Suppressor macrophage (primary cell): ENCODE data around the gene ADARB2.
"Not testable (repeated sequence)": the region's sequence is repeated elsewhere in the genome, so short reads cannot be mapped to it uniquely, and the experiment has no call there.

Source experiments
- DNase-seq, 4 experiments: peaks; one replicate each; pipeline ENCODE4 v3.0.0-alpha.2; 2020 to 2022

ADARB2 gene

DNA sequence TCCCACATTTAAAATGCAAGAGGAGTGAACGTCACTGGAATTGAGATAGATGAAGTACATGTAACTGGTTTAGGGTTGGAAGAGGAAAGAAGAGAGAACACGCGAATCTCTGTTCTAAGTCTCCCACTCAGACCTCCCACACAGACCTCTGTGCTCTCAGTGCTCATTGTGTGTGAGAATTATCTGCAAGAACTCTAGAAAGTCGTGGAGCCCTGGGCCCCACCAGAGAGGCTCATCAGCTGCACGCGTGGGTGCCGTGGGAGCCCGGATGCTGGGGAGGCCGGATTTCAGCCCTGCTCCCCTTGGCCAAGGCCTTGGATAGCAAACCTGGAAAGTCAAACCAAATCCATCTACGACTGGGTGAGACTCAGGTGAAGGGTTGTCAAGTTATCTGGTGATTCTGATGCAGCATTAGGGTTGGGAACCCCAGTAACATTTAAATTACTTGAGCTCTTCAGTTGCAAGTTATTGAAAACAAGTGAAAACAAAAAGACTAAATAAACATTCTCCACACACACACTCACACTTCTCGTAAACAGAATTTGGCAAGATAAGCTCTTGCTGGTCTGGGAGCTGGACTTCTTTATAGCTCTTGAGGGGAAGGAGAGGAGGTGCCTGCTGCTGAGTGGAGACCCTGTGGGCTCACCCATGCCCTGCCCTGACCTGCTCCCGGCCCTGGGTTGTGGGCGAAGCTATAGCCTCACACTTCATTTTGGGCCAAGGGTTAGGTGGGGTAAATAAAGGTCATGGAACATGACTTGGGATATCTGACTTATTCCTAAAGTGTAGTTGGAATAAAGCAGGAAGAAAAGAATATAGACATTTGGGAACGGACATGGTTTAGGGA is 250.3 kb downstream of the ADARB2 start:
- DNase-seq = no peak

DNA sequence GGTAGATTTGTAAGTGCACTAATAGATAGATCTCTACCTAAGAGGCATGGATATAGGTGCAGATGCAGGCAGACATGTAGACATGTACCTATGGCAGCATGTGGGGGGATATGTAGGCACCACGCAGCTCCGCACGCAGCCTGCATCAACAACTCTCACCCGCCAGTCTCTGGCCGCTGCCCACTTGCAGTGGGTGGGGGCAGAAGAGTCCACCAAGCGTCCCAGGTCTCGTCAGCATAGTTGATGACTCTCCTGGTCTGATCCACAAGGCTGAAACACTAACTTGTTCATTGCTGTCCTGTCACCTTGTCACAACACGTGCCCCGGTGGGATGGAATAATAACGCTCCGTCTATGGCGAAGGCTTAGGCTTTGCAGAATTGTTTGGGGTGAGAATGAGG is 252.0 kb downstream of the ADARB2 start:
- no peak for DNase-seq

DNA sequence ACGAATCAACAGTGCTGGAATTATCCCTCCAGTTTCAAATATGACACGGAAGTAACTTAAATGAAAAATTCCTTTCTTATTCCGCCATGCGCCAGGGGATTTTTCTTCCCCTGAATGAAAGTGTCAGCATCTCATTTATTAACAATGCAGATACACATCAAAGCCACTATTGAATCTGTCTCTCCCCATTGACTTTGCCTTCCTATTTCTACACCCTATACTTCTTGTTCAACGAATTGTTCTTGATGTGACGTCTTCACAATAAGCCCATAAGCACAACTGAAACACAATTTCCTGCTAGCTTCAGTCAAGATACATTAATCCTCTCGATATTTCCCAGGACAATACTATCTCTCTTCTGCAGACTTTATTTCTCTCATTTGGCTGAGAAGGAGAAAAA is 253.5 kb downstream of the ADARB2 start:
- DNase-seq = no peak

DNA sequence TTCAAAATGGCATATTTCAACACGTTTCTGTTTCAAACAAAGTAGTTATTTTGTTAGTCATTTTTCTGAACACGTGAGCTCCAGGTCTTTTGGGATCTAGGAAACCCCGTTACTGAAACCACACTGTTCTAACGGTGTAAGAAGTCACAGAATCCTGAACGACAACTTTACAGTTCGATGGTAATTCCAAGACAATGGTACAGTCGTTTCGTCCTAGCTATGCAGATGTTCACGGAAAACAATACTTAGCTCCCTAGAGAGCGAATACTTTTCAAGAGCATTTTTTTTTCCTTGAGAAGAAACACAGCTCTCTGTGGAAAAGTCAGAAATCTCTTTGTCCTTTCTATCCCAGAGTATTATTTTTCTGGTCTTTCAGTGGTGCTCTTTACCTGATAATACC is 254.1 kb downstream of the ADARB2 start:
- no peak for DNase-seq

DNA sequence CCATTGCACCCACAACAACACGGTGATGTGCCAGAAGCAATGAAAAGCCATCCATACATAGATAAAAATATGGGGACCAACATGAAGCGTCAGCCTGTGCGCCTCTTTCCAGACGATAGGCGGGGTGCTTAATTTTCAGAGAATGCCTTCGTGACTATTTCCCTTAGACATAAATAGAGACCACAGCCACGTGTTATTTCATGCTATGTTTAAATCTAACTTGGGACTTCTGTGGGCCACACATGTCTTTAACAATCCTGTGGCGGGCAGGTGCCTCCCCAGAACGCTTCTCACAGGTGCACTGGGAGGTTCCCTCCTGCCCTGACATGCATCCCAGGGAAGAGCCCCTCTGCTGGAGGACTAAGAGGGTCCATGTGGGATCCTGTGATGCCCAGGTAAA is 259.7 kb downstream of the ADARB2 start:
- no peak for DNase-seq

DNA sequence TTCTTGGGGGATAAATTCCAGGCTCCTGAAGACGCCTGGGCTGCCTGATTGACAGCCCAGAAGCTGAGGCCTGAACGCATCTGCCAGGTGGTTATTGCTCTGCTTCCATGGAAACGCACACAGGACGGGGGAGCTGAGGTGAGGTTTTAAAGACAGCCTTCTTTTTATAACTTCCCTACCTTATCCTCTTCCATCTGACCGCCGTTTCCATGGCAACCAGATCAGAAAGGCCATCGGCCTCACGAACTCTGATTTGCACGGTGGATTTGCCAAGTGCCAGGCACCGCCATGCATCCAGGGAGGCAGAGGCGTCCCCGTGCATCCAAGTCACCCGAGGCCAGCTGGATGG is 260.9 kb downstream of the ADARB2 start:
- no peak for DNase-seq

DNA sequence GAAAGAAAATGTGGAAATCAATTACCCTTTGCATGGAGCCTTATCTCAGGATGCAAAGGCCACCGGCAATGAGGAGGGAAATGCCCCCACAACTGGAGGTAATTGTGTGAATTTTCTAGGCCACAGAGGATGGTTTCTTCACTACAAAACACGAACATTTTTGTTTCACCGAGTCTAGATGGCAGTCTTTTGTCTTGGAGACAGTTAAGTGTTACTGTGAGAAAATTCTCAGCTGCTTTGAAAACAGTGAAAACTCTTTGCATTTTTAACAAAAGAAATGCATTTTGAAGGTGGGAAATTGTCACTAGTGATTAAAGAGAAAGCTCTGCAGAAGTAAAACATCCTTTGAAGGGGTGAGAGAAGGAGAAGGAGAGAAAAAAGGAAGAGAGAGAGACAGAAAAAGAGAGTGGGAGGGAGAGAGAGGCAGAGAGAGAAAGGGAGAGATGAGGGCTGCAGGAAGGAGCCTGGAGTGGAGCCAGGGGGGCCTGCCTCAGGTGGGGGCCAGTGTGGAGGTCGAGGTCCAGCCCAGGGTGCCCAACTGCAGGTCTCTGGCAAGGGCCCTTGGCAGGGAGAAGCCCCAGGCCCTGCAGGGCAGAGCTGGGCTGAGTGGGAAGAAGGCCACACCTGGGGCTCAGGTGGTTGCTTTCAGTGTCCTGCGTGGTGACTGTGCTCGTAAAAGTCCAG is 261.4 kb downstream of the ADARB2 start:
- no peak for DNase-seq

DNA sequence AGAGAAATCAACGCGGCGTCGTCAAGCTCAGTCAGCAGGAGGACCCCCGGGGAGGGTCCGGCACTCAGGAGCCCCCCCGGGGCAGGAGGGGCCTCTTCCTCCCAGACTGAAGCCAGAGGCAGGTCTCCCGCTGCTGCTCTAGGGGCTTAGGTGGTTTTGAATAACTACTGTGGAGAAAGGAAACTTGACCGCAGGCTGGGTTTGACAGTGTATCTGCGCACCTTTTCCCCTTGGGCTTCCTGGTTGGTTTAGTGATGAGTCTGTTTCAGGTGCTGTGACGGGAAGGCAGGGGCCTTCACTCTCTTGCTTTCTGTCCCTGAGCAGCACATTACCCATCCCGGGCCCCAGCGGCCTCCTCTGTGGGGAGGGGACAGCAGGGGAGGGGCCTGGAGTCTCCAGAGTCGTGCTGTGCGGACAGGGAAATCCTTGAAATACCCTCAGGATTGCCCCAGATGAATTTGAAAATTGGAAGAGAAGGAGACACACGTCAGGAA is 262.2 kb downstream of the ADARB2 start:
- no peak for DNase-seq

DNA sequence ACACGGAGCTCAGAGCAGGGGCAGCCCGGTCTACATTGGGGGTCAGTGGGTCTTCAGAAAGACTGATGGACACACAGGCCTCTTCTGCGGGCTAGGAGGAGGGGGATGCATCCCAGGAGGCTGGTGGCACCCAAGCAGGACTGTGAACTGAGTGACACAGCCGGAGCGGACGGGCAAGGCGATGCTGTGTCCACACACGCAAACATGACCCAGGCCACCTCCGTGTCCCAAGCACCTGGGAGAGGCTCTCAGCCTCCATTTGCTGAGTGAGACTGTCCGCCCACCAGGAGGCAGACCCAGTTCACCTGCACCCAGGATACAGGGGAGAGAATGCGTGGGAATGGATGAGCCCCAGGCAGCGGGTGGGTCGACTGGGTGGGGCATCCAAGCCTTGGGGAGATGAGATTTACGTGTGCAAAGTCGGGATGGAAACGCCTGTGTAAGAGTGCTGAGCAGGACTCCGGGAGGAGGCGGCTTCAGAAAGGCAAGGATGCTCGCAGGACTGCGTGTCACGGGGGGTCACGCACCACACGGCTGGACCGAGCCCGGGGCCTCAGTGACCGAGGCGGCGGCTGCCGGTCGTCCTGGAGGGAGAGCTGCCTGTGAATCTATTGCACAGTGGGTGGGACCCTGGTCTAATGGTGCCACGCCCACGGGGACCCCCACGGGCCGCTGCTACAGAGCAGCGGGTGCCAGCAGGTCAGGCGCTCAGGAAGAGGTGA is 262.8 kb downstream of the ADARB2 start:
- DNase-seq = no peak

DNA sequence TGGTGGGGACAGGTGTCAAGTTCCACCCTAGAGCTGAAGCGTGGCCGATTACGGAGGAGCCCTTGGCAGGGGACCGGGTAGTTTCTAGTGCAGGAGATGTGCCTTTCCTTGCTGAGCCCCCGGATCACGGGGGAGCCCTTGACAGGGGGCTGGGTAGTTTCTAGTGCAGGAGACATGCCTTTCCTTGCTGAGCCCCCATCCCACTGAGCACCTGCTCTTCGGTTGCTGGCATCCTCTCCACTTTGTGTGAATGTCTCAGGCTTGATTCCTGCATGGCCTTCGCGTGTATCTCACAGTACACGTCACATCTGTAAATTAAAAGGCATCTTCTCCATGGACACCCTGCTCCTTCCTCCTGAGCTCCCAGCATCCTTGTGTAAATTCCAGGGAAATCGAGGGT is 263.5 kb downstream of the ADARB2 start:
- no peak for DNase-seq

DNA sequence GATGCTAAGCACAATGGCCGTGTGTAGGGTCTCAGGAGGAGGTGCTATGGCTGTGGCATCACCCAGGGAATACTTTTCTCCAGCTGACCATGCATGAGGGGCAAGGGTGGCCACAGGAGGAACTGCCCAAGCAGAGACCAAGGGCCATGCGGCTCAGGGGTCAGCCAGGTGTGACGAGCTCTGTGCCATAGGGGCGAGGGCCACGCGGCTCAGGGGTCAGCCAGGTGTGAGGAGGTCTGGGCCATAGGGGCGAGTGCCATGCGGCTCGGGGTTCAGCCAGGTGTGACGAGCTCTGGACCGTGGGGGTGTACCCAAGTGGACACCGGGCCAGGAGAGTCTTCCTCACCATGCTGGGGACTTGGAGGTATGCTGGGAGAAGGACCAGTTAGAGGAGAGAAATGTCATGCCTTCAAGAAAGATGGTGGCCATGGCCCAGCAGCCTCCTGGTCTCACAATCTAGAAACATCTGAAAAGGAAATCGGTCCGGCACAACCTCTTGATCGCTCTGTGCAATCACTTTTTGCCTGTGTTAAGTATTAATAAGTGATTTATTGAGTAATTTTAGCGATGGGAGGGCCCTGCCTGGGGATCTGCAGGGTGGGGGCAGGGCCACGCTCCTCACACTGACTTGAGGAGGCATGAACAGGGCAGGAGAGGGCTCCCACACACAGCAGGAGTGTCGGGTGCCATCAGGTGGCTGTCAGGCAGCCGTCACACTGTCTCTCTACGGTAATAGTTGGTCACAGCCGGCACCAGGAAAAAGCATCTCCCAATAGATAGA is 265.0 kb downstream of the ADARB2 start:
- no peak for DNase-seq

DNA sequence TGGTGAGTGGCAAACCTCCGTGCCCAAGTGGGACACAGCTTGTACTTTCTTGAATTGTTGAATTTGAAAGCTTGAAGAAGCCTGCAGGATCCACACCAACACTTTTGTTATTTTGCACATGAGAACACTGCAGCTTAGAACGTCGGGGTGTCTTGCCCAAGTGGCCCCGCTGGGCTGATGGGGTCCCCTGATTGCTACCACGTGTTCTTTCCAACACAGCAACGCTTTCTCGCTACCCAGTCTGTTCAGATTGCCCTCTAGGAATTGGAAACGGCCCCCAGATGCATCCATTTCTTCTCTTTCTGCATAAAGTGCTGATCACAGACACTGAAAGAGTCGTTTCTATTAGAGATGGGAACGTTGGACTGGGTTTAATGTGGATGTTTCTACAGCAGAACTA is 268.5 kb downstream of the ADARB2 start:
- DNase-seq = no peak

DNA sequence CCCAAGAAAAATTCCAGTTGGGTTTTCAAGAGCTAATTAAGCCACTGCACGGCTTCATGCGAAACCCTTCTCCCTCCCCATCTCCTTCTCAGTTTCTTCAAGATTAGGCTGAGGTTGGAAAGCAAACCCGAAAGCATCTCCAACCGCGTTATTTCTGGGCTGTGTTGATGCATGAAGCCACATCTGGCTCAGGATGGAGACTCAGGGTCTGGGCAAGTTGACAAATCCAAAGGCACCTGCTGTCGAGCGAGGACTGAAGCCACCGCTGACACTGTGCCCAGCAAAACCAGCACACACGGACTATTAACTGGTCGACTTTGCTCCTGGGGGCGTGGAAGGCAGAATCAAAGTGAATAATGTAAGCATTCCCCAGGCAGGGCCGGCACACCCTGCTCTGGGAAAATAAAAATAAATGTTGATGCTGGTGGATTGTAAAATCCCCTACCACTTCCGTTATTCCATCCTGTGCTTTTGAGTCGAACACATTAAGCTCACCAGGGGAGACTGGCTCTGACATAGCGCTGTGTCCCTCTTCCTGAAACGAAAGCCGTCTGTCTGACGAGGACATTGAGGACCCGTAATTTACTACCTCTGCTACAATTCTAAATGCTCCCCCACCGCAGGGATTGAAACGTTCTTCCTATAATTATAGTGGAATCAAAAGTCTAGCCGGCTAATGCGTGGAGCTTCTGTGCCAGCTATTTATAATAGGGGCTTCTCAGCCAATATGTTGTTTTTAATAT is 269.8 kb downstream of the ADARB2 start:
- no peak for DNase-seq

DNA sequence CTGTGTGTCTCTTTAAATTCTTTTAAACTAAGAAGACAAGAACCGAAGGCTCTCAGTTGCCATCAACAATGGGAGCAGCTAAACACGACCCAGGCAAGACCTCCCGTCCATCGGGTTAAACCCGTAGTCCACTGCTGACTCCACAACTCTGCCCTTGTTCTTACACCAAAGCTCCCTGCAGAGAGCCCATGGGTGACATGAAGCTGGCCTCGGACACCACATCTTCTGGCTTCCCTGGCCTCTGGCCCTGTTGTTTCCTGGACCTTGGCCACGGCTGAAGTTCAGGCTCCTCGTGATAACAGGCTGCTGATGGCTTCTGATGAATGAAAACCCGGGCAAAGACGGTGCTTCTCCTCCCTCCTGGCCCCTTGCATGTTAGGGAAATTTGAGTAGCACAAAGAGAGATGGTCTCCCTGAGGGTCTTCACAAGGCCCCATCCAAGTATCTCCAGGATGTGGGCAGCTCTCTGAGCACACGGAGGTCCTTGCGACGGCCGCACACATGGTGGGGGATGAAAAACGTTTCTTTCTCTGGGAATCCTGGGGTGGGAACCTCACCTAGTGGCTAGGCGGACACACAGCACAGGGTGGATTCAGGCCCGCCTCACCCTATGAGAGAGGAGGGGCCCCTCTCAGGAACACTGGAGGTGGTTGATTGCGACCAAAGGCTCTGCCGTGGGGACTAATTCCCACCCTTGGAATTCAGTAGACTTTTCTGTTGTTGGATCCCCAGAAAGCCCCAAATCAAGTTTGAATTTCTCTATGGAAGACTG is 271.1 kb downstream of the ADARB2 start:
- DNase-seq = no peak

DNA sequence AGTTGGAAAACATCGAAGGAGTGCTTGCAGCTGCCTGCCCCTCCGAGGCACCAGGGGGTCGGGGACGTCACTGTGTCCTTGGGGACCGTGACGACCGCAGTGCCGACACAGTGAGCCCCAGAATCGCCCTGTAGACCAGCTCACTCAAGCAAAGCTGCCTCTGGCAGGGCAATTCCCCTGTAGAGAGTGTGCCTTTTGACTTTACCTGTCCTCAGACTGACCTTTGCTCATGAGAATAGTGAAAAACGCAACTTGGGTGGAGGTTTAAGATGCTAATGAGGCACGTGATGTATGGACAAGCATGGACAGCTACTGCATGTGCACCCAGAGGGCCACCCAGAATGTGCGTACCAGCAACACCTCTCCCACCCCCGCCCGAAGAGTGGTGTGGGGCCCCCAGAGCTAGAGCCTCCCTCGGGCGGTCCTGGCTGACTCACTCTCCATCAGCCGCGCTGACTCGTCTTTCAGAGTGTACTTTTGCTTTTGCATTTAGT is 271.9 kb downstream of the ADARB2 start:
- DNase-seq = no peak

DNA sequence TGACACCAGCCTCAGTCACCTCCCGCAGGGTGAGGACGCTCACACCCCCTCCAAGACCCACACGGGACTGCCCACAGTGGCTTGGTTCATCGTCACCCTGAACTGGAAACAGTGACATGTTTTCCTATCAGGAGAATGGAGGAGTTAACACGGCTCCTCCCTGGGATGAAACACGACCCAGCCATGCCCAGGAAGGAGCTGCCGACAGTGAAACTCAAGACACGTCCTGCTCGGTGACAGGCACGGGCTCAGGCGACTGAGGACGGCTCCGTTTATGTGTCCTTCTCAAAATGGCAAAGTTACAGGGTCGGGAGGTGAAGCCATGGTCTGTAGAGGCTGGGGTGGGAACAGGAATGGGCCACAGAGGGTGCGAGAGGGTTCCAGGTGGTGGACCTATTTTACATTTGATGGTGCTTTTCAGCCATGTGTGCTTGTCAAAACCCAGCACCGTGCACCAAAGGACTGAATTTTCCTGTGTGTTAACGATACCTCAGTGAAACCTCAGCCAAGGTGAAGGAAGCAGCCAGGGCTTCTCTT is 272.4 kb downstream of the ADARB2 start:
- no peak for DNase-seq

DNA sequence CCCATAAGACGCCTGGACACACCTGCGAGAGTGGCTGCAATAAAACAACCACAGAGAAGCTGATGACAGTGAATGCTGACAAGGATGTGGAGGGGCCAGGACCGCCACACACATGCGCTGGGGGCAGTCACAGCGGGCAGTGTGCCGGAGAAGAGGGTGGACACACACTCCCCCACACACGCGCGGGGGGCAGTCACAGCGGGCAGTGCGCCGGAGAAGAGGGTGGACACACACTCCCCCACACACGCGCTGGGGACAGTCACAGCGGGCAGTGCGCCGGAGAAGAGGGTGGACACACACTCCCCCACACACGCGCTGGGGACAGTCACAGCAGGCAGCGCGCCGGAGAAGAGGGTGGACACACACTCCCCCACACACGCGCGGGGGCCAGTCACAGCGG is 273.4 kb downstream of the ADARB2 start:
- not testable (repeated sequence) for DNase-seq

DNA sequence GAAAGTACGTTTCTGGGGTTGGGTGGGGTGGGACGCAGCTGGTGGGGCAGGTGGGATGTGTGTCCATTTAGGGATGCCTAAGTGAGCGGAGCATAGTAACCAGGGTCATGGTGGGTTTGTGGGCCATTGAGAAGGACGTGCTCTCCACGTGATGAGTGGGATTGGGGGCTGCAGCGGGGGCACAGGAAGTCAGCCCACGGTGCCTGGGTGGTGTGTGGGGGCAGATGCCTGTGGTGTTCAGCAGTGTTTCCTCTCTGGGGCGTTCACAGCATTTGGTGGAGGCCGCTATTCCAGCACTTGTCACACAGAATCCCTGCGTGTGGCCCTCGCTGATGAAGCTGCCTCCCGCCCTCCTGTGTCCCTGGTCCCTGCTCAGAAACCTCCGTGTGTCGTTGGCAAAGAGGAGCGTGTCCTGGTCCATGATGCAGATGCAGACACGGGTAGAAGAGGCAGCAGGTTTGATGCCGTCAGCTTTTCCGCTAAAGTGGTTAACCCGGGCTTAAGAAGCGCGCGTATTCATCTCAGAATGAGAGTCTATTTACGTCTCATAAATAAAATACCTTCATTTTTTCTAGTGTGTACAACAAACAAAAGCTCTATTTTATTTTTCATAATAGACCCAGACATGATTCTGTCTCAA is 274.2 kb downstream of the ADARB2 start:
- no peak for DNase-seq

DNA sequence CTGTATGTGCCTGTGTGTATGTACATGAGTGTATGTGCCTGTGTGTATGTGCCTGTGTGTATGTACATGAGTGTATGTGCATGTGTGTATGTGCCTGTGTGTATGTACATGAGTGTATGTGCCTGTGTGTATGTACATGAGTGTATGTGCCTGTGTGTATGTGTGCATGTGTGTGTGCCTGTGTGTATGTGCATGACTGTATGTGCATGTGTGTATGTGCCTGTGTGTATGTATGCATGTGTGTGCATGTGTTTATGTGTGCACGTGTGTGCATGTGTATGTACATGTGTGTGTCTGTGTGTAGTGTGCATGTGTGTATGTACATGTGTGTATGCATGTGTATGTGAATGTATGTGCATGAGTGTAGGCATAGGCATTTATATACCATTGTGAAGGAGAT is 274.8 kb downstream of the ADARB2 start:
- no peak for DNase-seq

DNA sequence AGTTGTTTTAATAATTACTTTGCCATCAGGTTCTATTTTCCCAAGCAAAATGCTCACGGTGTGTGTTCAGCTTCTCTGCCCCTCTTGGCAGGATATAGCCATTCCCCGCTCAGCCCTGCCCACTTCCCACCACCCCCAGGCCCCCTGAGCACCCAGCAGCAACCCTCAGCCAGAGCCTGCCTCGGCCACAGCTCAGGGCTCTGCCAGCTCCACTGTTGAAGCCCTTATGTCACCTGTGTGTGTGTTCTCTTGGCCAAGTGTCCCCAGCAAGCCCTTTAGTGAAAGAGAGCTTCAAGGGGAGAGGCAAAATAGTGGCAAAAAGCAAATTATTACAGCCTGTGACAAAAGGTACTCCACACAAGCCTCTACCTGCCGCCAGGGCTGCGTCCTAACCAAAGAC is 275.3 kb downstream of the ADARB2 start:
- no peak for DNase-seq
